Keratinocyte (primary cell): ENCODE data around the gene ANKRD28.

Experiments used
- EZH2 ChIP-seq: IDR thresholded peaks from one replicate; pipeline ENCODE4 v1.6.1; 2012; ENCODE audit warnings: inconsistent platforms, mild to moderate bottlenecking, low read length, moderate library complexity
- TF ChIP-seq, protein P1 (sequence below), 3 experiments: IDR thresholded peaks in 1 of 3; conservative IDR thresholded peaks in 1 of 3; optimal IDR thresholded peaks in 1 of 3; 2 replicates in 2 of 3; 3 replicates in 1 of 3; pipeline versions ENCODE3 to v1.5.1; 2011; ENCODE audit warnings: low read length in 3 of 3, mild to moderate bottlenecking in 3 of 3, moderate library complexity in 2 of 3, control low read depth in 1 of 3, inconsistent platforms in 1 of 3; ENCODE audit not compliant: insufficient read depth in 2 of 3; ENCODE audit errors: extremely low read depth in 1 of 3

DNA sequence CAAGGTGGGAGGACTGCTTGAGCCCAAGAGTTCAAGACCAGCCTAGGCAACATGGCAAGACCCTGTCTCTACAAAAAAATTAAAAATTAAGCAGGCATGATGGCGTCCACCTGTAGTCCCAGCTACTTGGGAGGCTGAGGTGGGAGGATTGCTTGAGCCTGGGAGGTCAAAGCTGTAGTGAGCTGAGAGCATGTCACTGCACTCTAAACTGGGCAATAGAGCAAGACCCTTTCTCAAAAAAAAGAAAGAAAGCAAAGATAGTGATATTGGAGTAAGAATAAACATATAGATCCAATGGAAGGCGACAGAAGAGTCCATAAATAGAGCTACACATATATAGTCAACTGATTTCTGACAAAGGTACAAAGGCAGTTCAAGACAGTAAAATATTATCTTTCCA is 21.3 kb upstream of the ANKRD28 start:
- TF ChIP-seq, protein P1, sequence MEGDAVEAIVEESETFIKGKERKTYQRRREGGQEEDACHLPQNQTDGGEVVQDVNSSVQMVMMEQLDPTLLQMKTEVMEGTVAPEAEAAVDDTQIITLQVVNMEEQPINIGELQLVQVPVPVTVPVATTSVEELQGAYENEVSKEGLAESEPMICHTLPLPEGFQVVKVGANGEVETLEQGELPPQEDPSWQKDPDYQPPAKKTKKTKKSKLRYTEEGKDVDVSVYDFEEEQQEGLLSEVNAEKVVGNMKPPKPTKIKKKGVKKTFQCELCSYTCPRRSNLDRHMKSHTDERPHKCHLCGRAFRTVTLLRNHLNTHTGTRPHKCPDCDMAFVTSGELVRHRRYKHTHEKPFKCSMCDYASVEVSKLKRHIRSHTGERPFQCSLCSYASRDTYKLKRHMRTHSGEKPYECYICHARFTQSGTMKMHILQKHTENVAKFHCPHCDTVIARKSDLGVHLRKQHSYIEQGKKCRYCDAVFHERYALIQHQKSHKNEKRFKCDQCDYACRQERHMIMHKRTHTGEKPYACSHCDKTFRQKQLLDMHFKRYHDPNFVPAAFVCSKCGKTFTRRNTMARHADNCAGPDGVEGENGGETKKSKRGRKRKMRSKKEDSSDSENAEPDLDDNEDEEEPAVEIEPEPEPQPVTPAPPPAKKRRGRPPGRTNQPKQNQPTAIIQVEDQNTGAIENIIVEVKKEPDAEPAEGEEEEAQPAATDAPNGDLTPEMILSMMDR (optimal IDR thresholded peaks at IDR 0.05 in 1 of 3, IDR thresholded peaks at IDR 0.05 in 1 of 3, conservative IDR thresholded peaks at IDR 0.05 in 1 of 3; ENCODE audit: extremely low read depth in 1 of 3, insufficient read depth in 2 of 3, low read length in 3 of 3), result no peak
- TF ChIP-seq EZH2, result no peak
